ENCODE data around the gene THSD1.
"Not testable (repeated sequence)": the region's sequence is repeated elsewhere in the genome, so short reads cannot be mapped to it uniquely, and the experiment has no call there.

Gene THSD1

GRCh38 chr13:52405767-52406494 is at the start of gene THSD1:
Gene THSD1, minus strand, starts transcription at chr13:52406172. Its CDS starts 3,572 bp downstream, at chr13:52402600.
- DNase-seq: peak; percentile 15

- DNase-seq: peak; percentile 56
Measured at GRCh38 chr13:52455677-52456041, 49.7 kb upstream of the THSD1 start.

GRCh38 chr13:52454820-52455676 is 49.1 kb upstream of the THSD1 start, which contains the start of gene CKAP2:
Gene CKAP2, plus strand, starts transcription at chr13:52455478. Its CDS starts 79 bp downstream, at chr13:52455557.
- DNase-seq: peak; percentile 88

GRCh38 chr13:52454459-52454819 is 48.5 kb upstream of the THSD1 start:
- peak; percentile 81 for DNase-seq

GRCh38 chr13:52452470-52452869 is 46.5 kb upstream of the THSD1 start:
- no peak for DNase-seq

GRCh38 chr13:52451135-52451804 is 45.3 kb upstream of the THSD1 start:
- DNase-seq: no peak

- no peak for DNase-seq
Measured at GRCh38 chr13:52450793-52451116, 44.8 kb upstream of the THSD1 start.

GRCh38 chr13:52450012-52450792 is 44.2 kb upstream of the THSD1 start, which contains the start of gene VPS36:
Gene VPS36, minus strand, starts transcription at chr13:52450634. Its CDS starts 40 bp downstream, at chr13:52450594.
- DNase-seq: peak; percentile 81

- DNase-seq: no peak
Measured at GRCh38 chr13:52449331-52450011, 43.5 kb upstream of the THSD1 start.

GRCh38 chr13:52447815-52448552 is 42.0 kb upstream of the THSD1 start:
- no peak for DNase-seq

GRCh38 chr13:52447354-52447753 is 41.4 kb upstream of the THSD1 start:
- no peak for DNase-seq

- no peak for DNase-seq
Measured at GRCh38 chr13:52446265-52446664, 40.3 kb upstream of the THSD1 start.

- no peak for DNase-seq
Measured at GRCh38 chr13:52432456-52432855, 26.5 kb upstream of the THSD1 start.

GRCh38 chr13:52428295-52428694 is 22.3 kb upstream of the THSD1 start:
- no peak for DNase-seq

GRCh38 chr13:52421216-52421615 is 15.2 kb upstream of the THSD1 start:
- DNase-seq: no peak

- no peak for DNase-seq
Measured at GRCh38 chr13:52419080-52419479, 13.1 kb upstream of the THSD1 start.

GRCh38 chr13:52414963-52415362 is 9.0 kb upstream of the THSD1 start:
- DNase-seq: no peak

- DNase-seq: no peak
Measured at GRCh38 chr13:52414051-52414450, 8.1 kb upstream of the THSD1 start.

- no peak for DNase-seq
Measured at GRCh38 chr13:52412128-52412527, 6.2 kb upstream of the THSD1 start.

GRCh38 chr13:52411629-52412028 is 5.7 kb upstream of the THSD1 start:
- DNase-seq: no peak

GRCh38 chr13:52408071-52408658 is 2.2 kb upstream of the THSD1 start:
- DNase-seq: not testable (repeated sequence)
